D721Med (cell line): ENCODE measurements around the gene DYNLT1.

Source experiments
- DNase-seq: peaks from one replicate; pipeline ENCODE4 v3.0.0; 2011; ENCODE audit warnings: low spot score; ENCODE audit not compliant: insufficient read length
- FAIRE-seq: peaks from 2 replicates; lab custom pipeline; 2011; peaks lifted over from hg19 to GRCh38; lab: Jason Lieb, UNC
- CTCF ChIP-seq: IDR thresholded peaks from 2 replicates; pipeline ENCODE4 v1.5.1; 2012; ENCODE audit warnings: mild to moderate bottlenecking, control low read depth; ENCODE audit not compliant: insufficient read depth; ENCODE audit errors: missing control alignments

Gene DYNLT1

DNA sequence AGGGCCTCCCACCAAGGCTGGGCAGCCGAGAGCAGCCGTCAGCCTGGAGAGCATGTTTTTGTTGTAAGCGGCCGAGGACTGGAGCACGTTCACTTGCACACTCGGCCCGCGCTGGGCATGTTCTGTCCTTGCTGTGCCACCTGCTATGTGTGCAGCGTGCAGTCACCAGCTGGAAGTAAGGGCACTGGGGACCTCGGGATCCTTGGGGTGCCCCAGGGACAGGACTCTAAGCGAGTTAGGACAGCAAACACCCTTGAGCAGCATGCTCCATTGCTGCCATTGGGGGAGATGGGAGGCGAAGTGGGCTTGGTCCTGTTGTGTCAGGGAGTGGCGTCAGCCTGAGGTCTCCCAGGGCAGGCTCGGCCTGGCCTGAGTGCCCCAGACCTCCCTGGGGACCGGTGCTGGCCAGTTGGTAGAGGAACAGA is 18.6 kb downstream of the DYNLT1 start:
- FAIRE-seq (no peak), DNase-seq (no peak)
- no peak for TF ChIP-seq CTCF

GRCh38 chr6:158624684-158625682 is 19.6 kb downstream of the DYNLT1 start:
- no peak for FAIRE-seq
- TF ChIP-seq CTCF = no peak
- DNase-seq = no peak

- no peak for FAIRE-seq
- DNase-seq = no peak
- TF ChIP-seq CTCF = no peak
Observed at GRCh38 chr6:158622545-158623190, 21.9 kb downstream of the DYNLT1 start.

GRCh38 chr6:158621694-158622544 is 22.6 kb downstream of the DYNLT1 start:
- no peak for DNase-seq
- no peak for FAIRE-seq

DNA sequence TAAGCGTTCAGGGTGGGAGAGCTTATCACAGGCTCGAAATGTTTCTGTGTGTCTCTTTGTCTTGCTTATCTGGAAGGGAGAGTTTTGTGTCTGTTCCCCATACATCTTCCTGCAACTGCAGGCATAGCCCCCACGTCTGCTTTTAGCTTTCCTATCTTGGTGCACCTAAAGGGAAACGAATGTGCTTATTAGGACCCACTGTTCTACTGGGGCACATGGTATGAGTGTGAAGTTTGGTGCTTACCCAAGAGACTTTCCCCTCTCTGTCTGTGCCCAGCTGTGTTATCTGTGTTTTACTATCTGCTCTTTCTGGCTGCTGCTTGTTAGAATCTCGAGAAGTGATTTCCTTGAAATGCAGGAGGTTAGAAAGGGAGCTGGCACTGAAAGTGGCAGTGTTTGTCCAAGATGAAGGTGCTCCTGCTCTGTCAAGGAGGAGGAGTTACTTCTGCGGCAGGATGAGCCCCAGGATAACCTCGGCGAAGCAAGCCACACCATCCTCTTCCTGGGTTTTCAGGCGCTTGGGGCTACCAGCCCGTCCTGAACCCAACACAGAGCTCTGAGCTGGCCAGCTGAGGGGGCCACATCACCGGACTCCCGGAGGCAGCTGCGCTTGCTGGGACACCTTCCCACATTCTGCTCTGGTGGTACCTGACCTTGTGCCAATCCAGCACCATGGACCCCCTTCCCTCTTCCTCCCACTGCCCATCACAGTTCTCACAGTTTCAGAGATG is 23.4 kb downstream of the DYNLT1 start:
- no peak for TF ChIP-seq CTCF
- FAIRE-seq (no peak), DNase-seq (no peak)

More at GRCh38 chr6:158621694-158622544, 22.6 kb downstream of the DYNLT1 start:
- TF ChIP-seq CTCF = no peak
